GM19035 (cell line): ENCODE results near the gene FARSB.
"Not testable (repeated sequence)": the region's sequence is repeated elsewhere in the genome, so short reads cannot be mapped to it uniquely, and the experiment has no call there.

ENCODE experiments used
- ATAC-seq: cut with Tn5 transposase; IDR thresholded peaks from one replicate; pipeline ENCODE4 v1.9.1; 2021; ENCODE audit not compliant: unreplicated experiment

FARSB gene

DNA sequence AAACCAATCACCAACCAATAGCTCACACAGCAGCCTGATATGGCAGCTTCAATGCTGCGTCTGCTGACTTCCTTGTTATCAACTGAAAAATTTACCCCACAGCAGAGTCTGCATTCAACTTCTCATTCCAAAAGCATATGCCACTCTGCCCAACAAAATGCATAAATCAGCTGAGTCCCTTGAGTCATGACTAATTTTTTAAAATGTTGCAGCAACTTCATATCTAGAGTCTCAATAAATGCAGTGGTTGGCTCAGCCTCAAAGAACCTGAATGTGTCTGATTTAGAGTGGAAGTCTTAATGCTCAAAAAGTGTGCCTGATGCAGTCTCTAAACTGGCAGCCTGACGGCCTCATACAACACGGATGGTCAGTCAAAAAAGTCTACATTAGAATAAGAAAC, 46.5 kb downstream of the FARSB start:
- no peak for ATAC-seq

DNA sequence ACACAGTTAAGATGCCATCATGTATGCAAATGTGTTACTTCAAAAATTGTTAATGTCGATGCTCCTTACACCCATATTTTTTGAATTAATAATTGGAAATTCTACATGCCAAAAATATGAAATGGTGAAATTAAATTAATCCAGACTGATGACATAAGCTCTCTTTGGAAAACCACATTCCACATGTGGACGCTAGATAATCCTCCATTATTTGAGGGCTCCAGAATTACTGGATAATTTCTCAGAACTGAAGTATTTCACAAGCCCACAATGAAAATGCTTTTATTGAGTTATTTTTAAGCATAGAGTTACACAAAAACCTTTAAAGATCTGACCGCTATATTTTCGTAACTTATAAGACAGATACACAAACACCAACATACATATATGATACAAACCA, 47.8 kb downstream of the FARSB start:
- ATAC-seq, result no peak

- ATAC-seq, result no peak
These were observed 49.6 kb downstream of the FARSB start for GRCh38 chr2:222606306-222606705.

- ATAC-seq, result no peak
These were observed 51.0 kb downstream of the FARSB start for GRCh38 chr2:222604749-222605515.

- no peak for ATAC-seq
These were observed 52.4 kb downstream of the FARSB start for GRCh38 chr2:222603501-222603900.

GRCh38 chr2:222598611-222599010, 57.3 kb downstream of the FARSB start:
- ATAC-seq, result no peak

DNA sequence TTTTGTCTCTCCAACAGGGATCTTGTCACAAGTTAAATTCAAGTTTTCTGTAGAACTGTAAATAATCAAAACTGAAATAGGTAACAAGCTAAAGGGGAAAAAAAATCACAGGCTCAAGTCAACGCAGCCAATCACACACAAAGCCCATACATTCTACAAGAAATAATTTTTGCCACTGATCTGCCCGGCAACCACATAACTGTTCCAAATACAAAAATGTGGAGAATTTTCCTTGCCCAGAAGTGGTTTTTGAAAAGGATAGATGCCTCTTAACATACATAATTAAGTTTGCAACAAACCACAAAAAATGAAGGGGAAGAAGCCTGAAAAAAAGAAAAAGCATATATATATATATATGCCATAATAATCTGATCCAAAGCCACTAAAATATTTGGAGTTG, 60.3 kb downstream of the FARSB start:
- no peak for ATAC-seq

- no peak for ATAC-seq
These were observed 61.2 kb downstream of the FARSB start for GRCh38 chr2:222594679-222595078.

GRCh38 chr2:222592176-222592575, 63.7 kb downstream of the FARSB start:
- ATAC-seq, result no peak

DNA sequence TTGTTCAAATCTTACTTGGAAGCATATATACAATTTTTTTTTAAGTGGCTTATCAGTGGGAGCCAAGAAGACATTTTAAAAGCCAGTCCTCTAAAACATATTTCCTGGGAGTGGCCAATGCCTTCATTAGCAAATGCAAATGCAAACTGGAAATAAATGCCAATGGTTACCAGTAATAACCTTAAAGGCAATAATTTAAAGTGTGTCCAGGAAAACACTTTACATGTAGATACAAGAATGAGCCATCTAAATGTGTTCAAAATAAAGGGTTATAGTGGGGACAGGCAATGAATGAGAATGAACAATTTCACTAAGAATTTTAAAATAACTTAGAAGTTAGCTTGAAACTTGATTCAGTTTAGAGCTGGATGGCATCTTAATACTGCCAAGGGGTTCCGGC, 64.2 kb downstream of the FARSB start:
- no peak for ATAC-seq

GRCh38 chr2:222584589-222584988, 71.3 kb downstream of the FARSB start:
- not testable (repeated sequence) for ATAC-seq

DNA sequence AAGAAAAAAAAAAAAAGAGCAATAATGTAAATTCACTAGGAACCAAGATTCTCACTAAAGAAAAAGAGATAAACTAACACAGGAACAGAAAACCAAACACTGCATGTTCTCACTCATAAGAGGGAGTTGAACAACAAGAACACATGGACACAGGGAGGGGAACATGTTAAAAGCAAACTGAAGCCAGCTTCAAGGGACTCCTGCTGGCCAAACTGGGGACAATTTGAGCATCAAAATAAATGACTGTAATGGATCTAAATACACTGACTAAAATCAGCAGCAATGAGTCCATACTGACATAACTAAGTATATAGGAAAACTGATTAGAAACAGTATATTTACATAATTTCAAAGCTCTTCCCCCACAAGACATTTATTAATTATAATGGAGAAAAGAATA, 73.0 kb downstream of the FARSB start:
- ATAC-seq, result no peak

- ATAC-seq, result no peak
These were observed 78.6 kb downstream of the FARSB start for GRCh38 chr2:222577341-222577740.

GRCh38 chr2:222576171-222577081, 79.5 kb downstream of the FARSB start:
- no peak for ATAC-seq

- ATAC-seq, result no peak
These were observed 80.3 kb downstream of the FARSB start for GRCh38 chr2:222575618-222576017.

GRCh38 chr2:222572751-222573174, 83.1 kb downstream of the FARSB start:
- ATAC-seq, result no peak

- no peak for ATAC-seq
These were observed 83.6 kb downstream of the FARSB start for GRCh38 chr2:222572264-222572721.

DNA sequence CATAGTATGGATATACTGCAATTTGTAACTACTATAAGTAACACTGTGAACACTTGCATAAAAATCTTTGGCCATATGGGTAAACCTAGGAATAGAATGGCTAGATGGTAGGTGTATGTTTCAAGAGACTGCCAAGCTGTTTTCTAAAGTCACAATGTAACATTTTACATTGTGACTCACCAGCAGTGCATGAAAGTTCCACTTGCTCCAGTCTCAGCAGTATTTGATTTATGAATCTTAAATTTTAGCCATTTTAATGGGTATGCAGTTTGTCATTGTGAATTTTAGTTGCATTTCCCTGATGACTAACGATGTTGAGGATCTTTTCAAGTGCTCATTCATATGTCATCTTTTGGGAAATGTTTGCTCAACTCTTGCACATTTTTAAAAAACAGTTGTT, 86.1 kb downstream of the FARSB start:
- ATAC-seq, result no peak

- ATAC-seq, result no peak
These were observed 87.0 kb downstream of the FARSB start for GRCh38 chr2:222568865-222569264.

DNA sequence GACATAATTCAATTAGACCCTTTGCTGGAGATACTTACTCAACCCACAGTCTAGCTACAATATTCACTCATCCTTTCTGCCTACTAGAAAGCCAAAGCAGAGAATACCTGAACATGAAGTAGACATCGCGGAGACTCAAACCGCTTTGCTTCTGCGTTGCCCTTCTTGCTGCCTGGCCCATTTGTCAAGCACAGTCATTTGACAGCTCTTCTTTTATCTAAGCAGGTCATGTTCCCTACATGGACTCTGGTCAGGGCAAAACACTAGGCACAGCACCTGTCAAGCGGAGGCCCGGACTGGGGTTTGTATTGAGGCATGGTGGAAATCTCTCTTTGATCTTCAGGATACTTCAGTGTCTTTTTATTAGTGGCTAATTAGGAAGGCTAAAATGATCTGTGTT, 89.7 kb downstream of the FARSB start:
- ATAC-seq, result no peak

DNA sequence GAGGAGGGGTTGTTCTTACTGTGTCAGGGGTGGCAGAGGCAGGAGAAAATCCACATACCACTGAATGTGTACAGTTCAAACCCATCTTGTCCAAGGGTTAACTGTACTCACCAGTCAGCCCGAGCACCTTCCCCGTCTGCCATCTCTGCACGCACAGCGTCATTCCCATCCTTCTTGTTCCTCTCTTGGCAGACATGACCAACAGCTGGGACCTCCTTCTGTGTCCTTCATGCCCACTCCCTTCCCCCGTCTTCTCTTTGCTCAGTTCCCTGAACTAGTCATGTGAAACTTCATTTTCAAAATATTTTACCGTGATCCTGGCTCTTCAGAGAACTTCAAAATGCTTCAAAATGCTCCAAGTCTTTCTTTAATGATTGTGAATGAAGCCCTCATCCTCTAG, 92.0 kb downstream of the FARSB start:
- ATAC-seq, result no peak

DNA sequence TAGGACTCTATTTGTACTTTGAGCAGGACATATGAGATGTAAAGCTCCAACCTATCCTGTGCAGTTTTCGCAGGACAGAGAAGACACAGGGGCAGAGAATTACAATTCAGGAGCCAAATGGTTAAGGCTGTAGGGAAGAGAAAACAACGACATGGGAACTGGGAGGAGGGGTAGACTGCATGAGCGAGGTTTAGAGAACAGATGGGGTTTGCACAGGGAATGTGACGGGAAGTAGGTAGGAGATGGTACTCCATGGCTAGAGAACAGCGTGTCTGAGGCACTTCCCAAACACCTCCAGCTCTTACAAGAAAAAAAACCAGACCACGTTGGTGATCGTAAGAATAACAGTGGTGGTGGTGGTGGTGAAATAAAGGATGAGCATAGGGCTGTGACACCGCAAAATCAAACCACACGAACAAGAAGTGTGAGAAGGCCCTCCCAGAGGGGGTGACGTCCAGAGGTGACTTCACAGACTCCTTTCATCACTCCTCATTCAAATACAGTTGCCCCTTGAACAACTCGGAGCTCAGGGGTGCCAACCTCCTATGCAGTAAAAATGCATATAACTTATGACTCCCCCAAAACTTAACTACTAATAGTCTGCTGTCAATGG, 92.7 kb downstream of the FARSB start:
- no peak for ATAC-seq
